ENCODE measurements around the gene COL16A1.
"Not testable (repeated sequence)": the region's sequence is repeated elsewhere in the genome, so short reads cannot be mapped to it uniquely, and the experiment has no call there.

The COL16A1 gene

DNA sequence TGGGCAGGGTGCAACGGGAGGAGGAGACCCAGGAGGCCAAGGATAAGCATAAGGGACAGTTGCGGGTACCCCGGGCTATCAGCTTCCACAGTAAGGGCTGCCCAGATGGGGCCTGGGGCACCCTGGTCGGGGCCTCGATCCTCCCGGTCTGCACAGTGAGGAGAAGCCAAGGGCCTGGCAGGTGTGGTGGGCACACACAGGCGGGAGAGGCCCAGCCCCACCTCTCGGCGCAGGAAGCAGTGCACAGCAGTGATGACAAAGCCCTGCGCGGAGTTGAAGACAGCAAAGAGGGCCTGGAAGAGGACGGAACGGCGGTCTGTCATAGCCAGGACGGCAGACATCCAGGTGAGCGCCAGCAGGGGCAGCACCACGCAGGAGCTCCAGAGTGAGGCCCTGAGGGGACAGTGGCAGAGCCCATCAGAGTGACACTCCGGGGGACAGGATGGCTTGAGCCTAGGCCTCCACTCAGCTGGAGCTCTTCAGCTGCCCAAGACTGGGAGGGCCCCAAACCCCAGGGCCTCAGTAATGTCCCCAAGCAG lies 29.0 kb upstream of the COL16A1 start:
- DNase-seq: no peak

GRCh38 chr1:31732343-31732742 lies 28.5 kb upstream of the COL16A1 start:
- no peak for DNase-seq

GRCh38 chr1:31731049-31731565 lies 27.3 kb upstream of the COL16A1 start:
- DNase-seq: no peak

GRCh38 chr1:31730336-31731048 lies 26.7 kb upstream of the COL16A1 start:
- no peak for DNase-seq

DNA sequence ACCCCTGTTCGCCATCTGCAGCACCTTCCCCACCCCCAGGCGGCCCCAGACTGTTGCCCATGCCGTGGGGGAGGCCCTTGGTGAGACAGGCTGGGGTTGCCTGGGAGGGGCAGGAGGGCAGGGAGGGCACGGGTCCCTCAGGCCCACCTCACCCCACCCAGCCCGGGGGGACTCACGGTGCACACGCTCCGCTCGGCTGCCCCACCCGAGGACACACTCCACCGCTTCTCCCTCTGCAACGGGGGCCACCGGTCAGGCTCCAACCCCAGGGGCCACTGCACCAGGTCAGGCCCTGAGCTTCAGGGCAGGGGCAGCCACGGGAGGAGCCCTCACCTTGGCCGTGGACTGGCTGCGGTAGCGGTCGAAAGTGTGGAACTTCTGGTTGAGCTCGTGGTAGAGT lies 24.0 kb upstream of the COL16A1 start:
- no peak for DNase-seq

GRCh38 chr1:31727195-31727594 lies 23.4 kb upstream of the COL16A1 start:
- DNase-seq: no peak

- DNase-seq: no peak
Observed at GRCh38 chr1:31726715-31727114, 22.9 kb upstream of the COL16A1 start.

GRCh38 chr1:31725777-31726535 lies 22.1 kb upstream of the COL16A1 start:
- DNase-seq: no peak

GRCh38 chr1:31725134-31725533 lies 21.3 kb upstream of the COL16A1 start:
- DNase-seq: no peak

- DNase-seq: no peak
Observed at GRCh38 chr1:31723828-31724359, 20.1 kb upstream of the COL16A1 start.

DNA sequence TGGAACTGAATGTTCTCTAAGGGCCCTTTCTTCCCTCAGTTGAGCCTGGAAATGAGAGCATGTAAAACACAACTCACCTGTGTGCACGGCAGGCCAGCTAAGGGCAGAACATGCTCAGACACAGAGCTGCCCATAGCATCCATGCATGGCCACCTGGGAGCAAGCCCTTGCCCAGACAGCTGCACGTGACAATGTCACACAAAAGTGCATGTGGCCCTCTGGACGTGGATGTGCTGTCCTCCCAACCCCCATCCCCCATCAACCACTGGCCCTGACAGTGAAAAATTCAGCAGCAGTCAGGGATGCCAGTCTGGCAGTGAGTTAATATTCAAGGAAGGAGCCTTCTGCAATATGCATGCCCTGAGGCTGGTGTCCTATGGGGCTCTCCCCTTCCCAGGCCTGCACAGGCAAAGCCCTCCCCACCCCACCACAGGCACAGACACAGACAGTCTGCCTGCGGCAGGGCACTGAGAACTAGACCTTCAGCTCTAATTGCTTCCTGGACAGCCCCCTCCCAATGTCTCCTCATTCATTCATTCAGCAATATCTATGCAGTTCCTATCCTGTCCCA lies 14.6 kb upstream of the COL16A1 start:
- DNase-seq: no peak

- DNase-seq: no peak
Observed at GRCh38 chr1:31717341-31717740, 13.5 kb upstream of the COL16A1 start.

DNA sequence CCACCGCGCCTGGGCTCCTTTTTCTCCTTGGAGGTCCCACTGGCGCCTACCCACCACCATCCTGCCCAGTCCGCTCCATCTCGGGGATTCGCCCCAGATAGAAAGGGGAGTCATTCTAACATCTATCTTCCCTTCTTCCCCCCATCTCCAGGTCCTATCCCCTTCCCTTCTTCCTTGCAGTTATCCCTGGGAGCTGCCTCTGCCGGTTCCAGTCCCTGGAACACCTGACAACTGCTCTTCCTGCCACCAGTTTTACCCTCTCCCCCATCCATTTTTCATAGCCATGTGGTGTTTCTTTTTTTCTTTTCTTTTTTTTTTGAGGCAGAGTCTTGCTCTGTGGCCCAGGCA lies 12.0 kb upstream of the COL16A1 start:
- DNase-seq: no peak

- DNase-seq: peak; percentile 78
Observed at GRCh38 chr1:31715087-31715872, 11.5 kb upstream of the COL16A1 start.

GRCh38 chr1:31714442-31715086 lies 10.7 kb upstream of the COL16A1 start:
- DNase-seq: peak; percentile 35

DNA sequence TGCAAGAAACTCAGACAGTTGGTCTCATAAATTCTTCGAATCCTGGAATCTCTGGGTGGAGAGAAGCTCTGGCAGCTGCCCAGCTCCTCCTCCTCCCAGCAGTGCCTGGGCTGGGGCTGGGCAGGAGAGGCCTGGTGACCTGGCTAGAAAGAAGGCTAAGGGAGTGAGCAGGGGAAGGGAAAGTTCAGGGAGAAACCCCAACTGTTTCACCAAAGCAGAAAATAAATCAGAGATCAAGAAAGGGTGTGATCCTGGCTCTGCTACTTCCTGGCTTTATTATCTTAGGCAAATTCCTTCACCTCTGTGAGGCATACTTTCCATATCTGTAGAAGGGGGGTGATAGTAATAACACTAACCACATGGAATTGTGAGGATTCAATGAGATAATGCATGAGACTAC lies 8.8 kb upstream of the COL16A1 start:
- DNase-seq: no peak

DNA sequence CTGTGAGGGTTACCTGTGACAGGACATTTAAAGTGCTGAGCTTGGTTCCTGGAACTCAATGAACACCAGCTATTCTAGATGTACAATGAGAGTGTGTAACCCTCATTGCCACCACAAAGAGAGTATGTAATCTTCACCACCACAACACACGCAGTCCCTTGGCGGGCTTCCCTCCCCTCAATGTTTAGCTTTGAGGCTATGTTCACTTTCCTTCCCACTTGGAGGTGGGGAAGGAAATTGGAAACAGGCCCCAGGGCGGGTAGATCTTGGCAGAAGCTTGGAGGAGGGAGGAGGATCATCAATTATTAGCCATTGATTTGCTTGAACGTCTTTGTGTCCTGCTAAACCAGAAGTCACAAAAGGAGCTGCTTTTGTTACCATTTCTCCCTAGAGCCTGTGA lies 8.3 kb upstream of the COL16A1 start:
- DNase-seq: no peak

- no peak for DNase-seq
Observed at GRCh38 chr1:31708324-31708723, 4.5 kb upstream of the COL16A1 start.

DNA sequence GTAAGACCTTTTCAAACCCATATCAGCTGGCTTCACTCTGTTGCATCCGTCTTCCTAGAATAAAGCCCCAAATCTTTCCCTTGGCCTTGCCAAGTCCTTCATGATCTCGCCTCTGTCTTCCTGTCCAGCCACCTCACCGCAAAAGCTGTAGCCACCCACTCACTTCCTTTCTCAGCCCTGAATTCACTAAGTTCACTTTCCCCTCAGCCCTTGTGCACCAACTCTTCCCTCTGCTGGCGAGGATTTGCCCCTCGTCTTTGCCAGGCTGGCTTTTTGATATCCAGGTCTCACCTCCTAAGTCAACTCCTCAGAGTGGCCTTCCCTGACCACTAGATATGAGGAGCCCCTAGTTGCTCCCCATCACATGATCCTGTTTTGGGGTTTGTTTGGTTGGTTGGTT lies 3.9 kb upstream of the COL16A1 start:
- no peak for DNase-seq

DNA sequence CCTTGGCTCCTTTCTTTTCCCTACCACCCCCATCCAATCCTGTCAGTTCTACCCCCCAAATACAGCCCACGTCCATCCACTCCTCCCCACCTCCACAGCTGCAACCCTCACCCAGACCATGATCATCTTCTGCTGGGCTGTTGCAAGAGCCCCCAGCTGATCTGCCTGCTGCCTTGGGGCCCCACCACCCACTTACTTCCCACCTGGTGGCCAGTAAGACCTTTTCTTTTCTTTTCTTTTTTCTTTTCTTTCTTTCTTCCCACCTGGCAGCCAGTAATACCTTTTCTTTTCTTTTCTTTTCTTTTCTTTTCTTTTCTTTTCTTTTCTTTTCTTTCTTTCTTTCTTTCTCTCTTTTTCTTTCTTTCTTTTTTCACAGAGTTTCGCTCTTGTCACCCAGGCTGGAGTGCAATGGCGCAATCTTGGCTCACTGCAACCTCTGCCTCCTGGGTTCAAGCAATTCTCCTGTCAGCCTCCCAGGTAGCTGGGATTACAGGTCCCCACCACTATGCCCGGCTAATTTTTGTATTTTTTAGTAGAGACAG lies 3.3 kb upstream of the COL16A1 start:
- not testable (repeated sequence) for DNase-seq

DNA sequence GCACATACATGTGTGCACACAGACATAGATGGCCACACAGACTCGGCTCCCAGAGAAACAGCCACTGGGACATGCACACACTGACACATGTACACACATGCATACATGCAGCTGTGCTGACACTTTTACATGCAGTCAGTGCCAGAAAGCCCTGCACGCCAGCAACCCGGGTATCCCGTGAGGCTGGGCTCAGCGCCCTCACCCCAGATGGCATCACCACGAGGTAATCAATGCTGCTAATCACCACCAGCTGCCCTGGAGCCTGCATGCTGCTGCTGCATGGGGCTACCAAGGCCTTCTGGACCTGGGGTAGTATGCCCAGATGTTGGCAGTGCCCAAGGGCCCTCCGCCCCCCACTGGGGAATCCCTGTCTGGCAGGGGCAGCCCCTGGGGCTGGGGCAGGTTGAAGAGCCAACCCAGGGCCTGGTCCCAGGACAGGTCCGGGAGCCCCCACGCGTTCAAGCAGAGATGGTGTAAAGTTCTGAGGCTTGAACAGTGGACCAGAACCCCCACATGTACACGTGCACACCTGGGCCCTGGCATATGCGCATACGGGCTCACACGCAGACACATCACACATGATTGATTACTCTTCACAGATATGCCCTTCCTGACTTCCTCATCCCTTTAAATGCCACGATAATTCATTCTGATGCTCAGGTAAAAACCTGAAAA lies 2.7 kb upstream of the COL16A1 start:
- DNase-seq: no peak

Data from NCI-H748 treated with DMSO at 0.1 percent for 48 hours (cell line).